ENCODE measurements around the gene CDH23. TPM values are rescaled to one million over a fixed set of nuclear protein-coding genes. Genes with fewer than 3 reads are reported as not detected.

CDH23 gene
- total and polyA plus RNA-seq, 2 donors (not counting 1 experiment from before 2014, with no cell fraction given) = 0.01 to 0.17 TPM

GRCh38 chr10:71522442-71523144, 125.9 kb downstream of the CDH23 start:
- Histone ChIP-seq H4K20me1 (ENCODE audit: control insufficient read depth, extremely low read depth, insufficient read depth, low read length) (no peaks in the 10 kb centered on the region), H3K4me1 (ENCODE audit: control insufficient read depth, extremely low read depth, insufficient read depth, low read length) (no peaks in the 10 kb centered on the region), H3K4me3 (replicated peaks in 1 of 4; ENCODE audit: control extremely low read depth in 1 of 4, insufficient read depth in 1 of 4, low read depth in 3 of 4, low read length in 4 of 4) (no peak overlapping the region), H3K9me3 (ENCODE audit: control insufficient read depth, insufficient read depth, low read depth, low read length) (no peaks in the 10 kb centered on the region), H3K27ac (ENCODE audit: insufficient read depth, low read length) (no peak overlapping the region), H3K79me2 (ENCODE audit: control insufficient read depth, insufficient read depth, low read length) (no peaks in the 10 kb centered on the region), H2AFZ (ENCODE audit: low read length) (no peak overlapping the region), H3K36me3 (ENCODE audit: control insufficient read depth, insufficient read depth, low read length) (no peaks in the 10 kb centered on the region), H3K4me2 (ENCODE audit: extremely low read depth, insufficient read depth, low read length) (no peak overlapping the region), H3K9ac (ENCODE audit: insufficient read depth, low read length) (no peak overlapping the region), H3K27me3 (ENCODE audit: control insufficient read depth, insufficient read depth, low read length) (peaks cover 2% of the 10 kb centered on the region)
- no peak for DNase-seq (ENCODE audit: low read depth in 2 of 2)
- TF ChIP-seq, protein P1, sequence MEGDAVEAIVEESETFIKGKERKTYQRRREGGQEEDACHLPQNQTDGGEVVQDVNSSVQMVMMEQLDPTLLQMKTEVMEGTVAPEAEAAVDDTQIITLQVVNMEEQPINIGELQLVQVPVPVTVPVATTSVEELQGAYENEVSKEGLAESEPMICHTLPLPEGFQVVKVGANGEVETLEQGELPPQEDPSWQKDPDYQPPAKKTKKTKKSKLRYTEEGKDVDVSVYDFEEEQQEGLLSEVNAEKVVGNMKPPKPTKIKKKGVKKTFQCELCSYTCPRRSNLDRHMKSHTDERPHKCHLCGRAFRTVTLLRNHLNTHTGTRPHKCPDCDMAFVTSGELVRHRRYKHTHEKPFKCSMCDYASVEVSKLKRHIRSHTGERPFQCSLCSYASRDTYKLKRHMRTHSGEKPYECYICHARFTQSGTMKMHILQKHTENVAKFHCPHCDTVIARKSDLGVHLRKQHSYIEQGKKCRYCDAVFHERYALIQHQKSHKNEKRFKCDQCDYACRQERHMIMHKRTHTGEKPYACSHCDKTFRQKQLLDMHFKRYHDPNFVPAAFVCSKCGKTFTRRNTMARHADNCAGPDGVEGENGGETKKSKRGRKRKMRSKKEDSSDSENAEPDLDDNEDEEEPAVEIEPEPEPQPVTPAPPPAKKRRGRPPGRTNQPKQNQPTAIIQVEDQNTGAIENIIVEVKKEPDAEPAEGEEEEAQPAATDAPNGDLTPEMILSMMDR (conservative IDR thresholded peaks at IDR 0.05 in 1 of 2, IDR thresholded peaks at IDR 0.05 in 1 of 2; ENCODE audit: low read depth in 1 of 2, low read length in 2 of 2) = no peak
- TF ChIP-seq EZH2 (IDR thresholded peaks at IDR 0.05; ENCODE audit: low read length, missing control alignments) = no peak

DNA sequence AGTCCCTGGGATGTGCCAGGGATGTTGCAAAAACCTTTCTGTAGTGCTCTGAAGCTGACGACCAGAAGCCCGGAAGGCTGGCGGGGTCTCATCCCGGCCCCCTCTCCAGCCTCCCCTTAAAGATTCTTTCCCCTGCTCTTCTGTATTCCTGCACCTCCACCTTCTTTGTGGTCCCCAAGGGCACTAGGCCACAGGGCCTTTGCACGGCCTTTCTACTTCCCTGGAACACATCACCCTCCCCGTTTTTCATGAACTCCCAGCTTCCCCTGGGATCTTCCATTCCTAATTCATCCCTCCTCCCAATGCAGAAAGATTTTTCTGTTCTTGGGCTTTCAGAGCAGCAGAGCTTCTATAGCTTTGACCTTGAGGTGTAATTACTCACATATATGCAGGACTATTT, 127.0 kb downstream of the CDH23 start:
- TF ChIP-seq, protein P1 (conservative IDR thresholded peaks at IDR 0.05 in 1 of 2, IDR thresholded peaks at IDR 0.05 in 1 of 2; ENCODE audit: low read depth in 1 of 2, low read length in 2 of 2) = no peak
- Histone ChIP-seq H3K4me1 (ENCODE audit: control insufficient read depth, extremely low read depth, insufficient read depth, low read length) (no peaks in the 10 kb centered on the region), H3K9ac (ENCODE audit: insufficient read depth, low read length) (no peak overlapping the region), H3K36me3 (ENCODE audit: control insufficient read depth, insufficient read depth, low read length) (no peaks in the 10 kb centered on the region), H3K4me3 (replicated peaks in 1 of 4; ENCODE audit: control extremely low read depth in 1 of 4, insufficient read depth in 1 of 4, low read depth in 3 of 4, low read length in 4 of 4) (no peak overlapping the region), H3K4me2 (ENCODE audit: extremely low read depth, insufficient read depth, low read length) (no peak overlapping the region), H4K20me1 (ENCODE audit: control insufficient read depth, extremely low read depth, insufficient read depth, low read length) (no peaks in the 10 kb centered on the region), H3K27ac (ENCODE audit: insufficient read depth, low read length) (no peak overlapping the region), H3K27me3 (ENCODE audit: control insufficient read depth, insufficient read depth, low read length) (peaks cover 2% of the 10 kb centered on the region), H2AFZ (ENCODE audit: low read length) (no peak overlapping the region), H3K9me3 (ENCODE audit: control insufficient read depth, insufficient read depth, low read depth, low read length) (no peaks in the 10 kb centered on the region), H3K79me2 (ENCODE audit: control insufficient read depth, insufficient read depth, low read length) (no peaks in the 10 kb centered on the region)
- no peak for DNase-seq (ENCODE audit: low read depth in 2 of 2)

DNA sequence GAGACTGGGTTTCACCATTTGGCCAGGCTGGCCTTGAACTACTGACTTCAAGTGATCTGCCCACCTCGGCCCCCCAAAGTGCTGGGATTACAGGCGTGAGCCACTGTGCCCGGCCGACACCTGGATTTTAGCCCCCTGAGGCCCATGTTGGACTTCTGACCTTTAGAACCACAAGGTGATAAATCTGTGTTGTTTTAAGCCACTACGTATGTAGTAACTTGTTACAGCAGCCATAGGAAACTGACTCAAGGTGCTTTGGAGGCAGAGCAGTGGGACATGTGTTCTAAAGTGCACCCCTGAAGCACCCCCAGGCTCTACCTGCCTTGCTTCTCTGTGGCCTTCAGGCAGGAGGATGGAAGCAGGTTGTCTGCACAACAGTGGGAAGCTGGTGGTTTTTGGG, 128.4 kb downstream of the CDH23 start:
- no peaks in the 10 kb centered on the region for H3K36me3 ChIP-seq (ENCODE audit: control insufficient read depth, insufficient read depth, low read length)
- H3K27ac ChIP-seq (ENCODE audit: insufficient read depth, low read length) = no peak overlapping the region
- no peaks in the 10 kb centered on the region for H3K9me3 ChIP-seq (ENCODE audit: control insufficient read depth, insufficient read depth, low read depth, low read length)
- H3K27me3 ChIP-seq (ENCODE audit: control insufficient read depth, insufficient read depth, low read length) = peaks cover 2% of the 10 kb centered on the region
- TF ChIP-seq EZH2 (IDR thresholded peaks at IDR 0.05; ENCODE audit: low read length, missing control alignments) = no peak
- TF ChIP-seq, protein P1 (conservative IDR thresholded peaks at IDR 0.05 in 1 of 2, IDR thresholded peaks at IDR 0.05 in 1 of 2; ENCODE audit: low read depth in 1 of 2, low read length in 2 of 2) = no peak
- no peak overlapping the region for H3K9ac ChIP-seq (ENCODE audit: insufficient read depth, low read length)
- no peaks in the 10 kb centered on the region for H3K4me1 ChIP-seq (ENCODE audit: control insufficient read depth, extremely low read depth, insufficient read depth, low read length)
- no peak overlapping the region for H2AFZ ChIP-seq (ENCODE audit: low read length)
- H3K79me2 ChIP-seq (ENCODE audit: control insufficient read depth, insufficient read depth, low read length) = no peaks in the 10 kb centered on the region
- H3K4me2 ChIP-seq (ENCODE audit: extremely low read depth, insufficient read depth, low read length) = no peak overlapping the region
- no peaks in the 10 kb centered on the region for H4K20me1 ChIP-seq (ENCODE audit: control insufficient read depth, extremely low read depth, insufficient read depth, low read length)
- no peak overlapping the region for H3K4me3 ChIP-seq (replicated peaks in 1 of 4; ENCODE audit: control extremely low read depth in 1 of 4, insufficient read depth in 1 of 4, low read depth in 3 of 4, low read length in 4 of 4)
- no peak for DNase-seq (ENCODE audit: low read depth in 2 of 2)

All from fibroblast of lung (primary cell).